Hepatic stellate cell (primary cell): ENCODE data around the gene EID3.

Source experiments
- DNase-seq: peaks from one replicate; pipeline ENCODE4 v3.0.0; 2011; ENCODE audit warnings: low spot score

The EID3 gene

DNA sequence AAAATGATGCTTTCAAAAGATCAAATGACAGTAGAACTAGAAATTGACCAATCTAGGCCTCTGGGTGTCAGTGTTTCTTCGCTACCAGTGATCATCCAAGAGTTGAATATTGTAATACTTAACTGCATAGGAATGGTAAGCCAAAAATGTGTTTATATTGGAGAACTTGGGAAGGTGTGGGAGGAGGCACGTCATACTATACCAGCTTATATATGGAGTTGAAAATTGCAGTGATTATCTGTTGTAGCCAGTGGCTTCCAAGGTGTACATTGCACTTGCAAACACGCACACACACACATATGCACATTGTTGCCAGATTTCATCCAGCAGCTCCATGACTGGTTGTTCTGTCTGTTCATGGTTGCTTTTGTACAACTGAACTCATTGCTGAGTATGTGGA, 36.1 kb downstream of the EID3 start:
- DNase-seq: no peak

DNA sequence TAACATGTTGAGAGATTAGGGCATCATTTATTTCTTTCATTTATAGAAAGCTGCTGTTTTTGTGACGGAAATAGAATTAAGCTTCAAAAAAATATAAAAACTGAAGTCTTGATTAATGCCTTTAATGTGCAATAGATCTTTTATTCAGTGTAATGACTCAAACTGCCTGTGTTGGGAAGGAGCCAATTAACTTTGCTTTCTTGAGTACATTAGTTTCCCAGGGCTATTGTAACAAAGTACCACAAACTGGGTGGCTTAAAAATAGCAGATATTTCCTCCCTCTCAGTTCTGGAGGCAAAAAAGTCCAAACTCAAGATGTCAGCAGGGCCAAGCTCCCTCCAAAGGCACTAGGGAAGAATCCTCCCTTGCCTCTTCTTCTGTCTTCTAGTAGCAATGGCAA, 36.6 kb downstream of the EID3 start:
- no peak for DNase-seq

DNA sequence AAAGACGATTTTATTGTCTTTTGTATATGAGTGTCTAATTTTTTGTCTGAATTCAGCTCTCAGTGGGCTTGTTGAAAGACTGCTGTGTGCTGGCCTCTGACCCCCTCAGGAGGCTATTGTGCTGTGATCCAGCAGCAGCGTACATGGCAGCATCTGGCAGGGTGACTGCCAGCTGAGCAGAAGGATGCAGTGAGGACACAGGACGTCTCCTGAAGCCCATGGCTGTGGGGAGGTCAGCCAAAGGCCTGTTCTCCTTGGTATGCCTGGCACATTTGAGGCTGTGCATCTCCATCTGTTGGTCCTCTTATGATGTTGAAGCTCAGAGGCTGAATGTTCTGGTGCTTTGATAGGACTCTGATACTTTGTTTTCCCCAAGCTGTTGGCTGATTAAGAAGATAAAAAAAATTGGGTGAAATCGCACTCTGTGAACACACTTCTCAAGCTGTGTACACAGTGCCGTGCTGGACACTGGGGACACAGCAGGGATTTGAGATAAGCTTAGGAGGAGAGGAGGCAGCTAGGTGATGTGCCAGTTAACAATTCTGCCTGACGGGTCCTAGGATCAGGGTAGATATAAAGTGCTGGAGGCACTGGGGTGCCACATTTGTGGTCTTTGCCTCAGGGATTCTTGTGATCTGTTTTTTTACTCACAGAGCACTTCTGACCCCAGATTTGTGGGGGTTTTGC, 37.5 kb downstream of the EID3 start:
- no peak for DNase-seq

DNA sequence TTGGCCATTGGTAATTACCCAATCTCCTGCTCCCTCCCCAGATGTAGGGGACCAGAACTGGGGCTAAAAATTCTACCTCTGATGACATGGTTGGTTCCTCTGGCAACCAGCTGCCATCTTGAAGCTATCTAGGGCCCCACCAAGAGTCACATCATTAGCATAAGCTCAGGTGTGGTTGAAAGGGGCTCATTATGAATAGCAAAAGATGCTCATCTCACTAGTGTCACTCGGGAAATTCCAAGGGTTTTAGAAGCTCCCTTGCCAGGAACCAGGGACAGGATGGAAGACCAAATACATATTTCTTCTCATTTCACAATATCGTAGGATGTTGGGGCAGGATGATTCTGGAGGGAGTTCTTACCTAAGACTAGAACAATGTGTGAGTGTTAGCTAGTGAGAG, 38.6 kb downstream of the EID3 start:
- no peak for DNase-seq

DNA sequence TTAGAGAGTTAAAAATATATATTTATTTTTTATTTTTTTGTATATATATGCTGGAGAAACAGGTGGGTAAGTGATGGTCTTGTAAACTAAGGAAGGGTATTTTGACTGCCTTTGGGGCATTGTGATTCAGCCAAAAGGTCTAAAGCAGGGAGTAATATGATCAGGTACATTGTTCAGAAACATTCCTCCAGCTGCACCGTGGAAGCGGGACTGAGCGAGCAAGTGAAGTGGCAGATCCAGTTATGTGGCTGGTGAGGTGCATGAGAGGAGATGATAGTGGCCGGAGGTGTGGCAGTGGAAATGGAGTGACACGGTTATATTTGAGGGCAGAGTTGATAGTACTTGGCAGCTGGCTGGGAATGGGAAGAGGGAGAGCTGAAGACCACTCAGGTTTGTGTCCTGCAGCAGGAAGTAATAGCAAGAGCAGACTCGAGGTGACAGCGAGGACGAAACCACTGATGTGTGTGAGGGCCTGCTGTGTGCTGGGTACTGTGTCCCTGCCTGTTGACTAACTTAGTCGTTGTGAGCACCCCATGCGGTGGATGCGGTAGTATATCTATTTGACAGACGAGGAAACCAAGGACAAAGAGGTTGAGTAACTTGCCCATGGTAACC, 39.2 kb downstream of the EID3 start:
- DNase-seq: no peak

DNA sequence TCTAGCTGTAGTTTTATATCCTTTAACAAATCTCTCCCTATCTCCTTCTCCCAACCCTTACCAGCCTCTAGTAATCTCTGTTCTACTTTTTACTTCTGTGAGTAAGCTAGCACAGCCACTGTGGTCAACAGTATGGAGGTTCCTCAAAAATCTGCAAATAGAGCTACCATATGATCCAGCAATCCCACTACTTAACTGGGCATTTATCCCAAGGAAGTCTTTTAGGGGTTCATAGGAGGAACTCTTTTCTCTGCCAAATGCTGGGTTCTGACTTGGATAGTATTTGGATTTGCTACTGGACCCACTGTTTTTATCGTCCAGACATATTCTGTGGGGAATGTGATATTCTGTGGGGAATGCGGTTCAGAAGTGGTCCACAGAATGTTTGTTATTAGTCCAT, 41.1 kb downstream of the EID3 start:
- no peak for DNase-seq

DNA sequence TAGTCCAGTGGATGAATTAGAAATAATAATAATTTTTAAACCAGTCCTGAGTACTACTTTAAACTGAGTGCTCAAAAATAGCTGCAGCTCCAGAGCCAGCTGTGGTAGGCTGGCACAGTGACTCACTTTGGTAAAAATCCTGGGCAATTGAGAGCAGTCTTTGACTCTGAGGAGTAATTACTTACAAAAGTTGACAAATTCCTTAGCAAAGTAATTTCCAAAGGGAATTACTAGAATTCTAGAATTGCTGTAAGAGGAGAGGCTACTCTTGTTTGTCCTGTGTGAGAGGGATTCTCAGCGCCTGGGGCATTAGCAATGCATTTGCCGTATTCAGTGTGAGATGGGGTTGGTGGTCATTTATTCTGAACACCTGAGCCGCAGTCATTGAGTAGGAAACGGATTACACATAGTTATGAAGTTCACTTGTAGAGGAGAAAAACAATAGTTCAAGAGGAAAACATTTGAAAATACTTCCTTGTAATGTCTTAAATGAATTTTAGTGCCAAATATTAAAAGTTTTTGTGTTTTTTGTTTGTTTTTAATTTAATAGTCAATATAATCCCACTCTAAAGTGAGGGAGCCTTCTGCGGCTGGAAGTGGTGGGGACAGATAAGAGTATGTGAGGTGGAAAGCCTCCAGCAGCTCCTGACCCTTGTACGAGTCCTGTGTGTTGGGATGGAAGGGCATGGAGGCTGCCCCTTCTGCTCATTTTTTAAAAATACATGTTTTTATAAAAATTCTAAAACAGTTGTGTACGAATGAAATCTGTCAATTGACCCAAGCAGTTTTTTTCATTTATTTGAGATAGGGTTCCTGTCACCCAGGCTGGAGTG, 41.9 kb downstream of the EID3 start:
- DNase-seq: no peak

DNA sequence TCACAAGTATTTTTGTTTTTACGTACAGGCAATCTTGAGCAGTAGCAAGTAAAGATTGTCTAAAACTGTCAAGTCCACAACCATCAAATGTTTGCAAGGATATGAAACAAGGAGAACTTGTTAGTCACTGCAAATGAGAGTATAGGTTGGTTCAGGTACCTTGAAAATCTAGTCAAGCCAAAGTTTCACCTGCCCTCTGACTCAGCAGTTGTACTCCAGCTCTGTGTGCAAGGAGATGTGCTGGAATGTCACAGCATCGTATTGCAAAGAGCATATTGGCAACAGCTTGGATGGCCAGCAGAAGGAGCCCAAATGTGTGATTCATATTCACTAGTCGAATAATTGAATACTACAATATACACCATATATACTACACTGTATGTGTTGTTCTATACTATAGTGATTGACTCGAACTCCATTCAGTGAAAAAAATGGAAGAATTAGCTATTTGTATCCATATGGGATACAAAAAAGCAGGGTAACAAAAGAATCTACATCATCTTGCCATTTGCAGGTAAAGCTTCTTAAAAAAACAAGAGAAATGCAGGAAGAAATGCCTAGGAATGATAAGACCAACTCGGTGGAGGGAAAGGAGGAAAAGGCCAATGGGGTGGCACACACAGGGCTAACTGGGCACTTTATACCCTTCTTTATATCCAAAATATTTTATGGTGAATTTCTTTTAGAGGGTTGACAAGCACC, 44.0 kb downstream of the EID3 start:
- DNase-seq: no peak

DNA sequence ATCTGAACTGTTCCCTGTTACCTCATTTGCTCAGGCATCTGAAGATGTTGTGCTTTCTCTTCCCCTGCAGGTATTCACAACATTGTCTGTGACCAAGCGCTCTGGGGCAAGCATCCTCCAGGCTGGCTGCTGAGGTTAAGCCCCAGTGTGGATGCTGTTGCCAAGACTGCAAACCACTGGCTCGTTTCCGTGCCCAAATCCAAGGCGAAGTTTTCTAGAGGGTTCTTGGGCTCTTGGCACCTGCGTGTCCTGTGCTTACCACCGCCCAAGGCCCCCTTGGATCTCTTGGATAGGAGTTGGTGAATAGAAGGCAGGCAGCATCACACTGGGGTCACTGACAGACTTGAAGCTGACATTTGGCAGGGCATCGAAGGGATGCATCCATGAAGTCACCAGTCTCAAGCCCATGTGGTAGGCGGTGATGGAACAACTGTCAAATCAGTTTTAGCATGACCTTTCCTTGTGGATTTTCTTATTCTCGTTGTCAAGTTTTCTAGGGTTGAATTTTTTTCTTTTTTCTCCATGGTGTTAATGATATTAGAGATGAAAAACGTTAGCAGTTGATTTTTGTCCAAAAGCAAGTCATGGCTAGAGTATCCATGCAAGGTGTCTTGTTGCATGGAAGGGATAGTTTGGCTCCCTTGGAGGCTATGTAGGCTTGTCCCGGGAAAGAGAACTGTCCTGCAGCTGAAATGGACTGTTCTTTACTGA, 44.9 kb downstream of the EID3 start:
- no peak for DNase-seq

DNA sequence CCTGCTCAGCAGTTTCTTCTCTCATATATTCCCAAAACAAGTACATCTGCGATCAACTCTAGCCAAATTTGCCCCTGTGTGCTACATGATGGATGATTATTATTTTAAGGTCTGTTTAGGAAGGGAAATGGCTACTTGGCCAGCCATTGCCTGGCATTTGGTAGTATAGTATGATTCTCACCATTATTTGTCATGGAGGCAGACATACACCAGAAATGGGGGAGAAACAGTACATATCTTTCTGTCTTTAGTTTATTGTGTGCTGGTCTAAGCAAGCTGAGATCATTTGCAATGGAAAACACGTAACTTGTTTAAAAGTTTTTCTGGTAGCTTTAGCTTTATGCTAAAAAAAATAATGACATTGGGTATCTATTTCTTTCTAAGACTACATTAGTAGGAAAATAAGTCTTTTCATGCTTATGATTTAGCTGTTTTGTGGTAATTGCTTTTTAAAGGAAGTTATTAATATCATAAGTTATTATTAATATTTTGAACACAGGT, 45.5 kb downstream of the EID3 start:
- no peak for DNase-seq

DNA sequence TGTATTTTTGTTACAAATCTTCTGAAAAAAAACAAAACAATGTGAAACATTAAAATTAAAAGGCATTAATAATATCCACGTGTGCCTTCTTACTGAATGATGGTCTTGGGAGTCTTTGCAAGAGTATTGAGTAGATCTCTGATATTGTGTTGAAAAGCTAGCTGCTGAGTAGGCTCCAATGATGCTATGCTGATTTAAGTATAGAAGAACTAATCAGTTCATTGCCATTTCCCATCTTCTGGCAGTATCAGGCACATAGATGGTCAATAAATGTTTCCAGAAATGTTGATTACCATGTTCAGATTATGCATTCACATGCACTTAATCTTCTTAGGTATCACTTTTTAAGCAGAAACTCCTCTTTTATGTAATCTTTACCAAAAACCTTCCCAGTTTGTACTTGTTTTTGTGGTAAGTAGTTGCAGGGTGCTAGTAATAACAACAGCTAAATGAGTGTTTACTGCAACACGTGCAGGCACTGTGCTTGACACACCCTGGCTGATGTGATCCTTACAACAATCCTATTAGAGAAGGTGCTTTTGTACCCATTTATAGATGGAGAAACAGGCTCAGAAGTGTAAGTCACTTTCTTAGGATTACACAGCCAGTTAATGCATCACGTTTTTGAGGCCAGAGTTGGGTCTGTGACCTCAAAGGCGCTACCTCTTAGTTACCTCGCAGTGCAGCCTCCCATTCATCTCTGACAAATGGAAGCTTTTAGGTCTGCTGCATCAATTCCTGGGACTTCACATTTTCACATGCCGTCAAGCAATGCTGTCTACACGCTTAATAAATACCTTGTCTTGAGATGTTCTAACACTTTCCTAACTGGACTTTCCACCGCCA, 46.9 kb downstream of the EID3 start:
- no peak for DNase-seq

DNA sequence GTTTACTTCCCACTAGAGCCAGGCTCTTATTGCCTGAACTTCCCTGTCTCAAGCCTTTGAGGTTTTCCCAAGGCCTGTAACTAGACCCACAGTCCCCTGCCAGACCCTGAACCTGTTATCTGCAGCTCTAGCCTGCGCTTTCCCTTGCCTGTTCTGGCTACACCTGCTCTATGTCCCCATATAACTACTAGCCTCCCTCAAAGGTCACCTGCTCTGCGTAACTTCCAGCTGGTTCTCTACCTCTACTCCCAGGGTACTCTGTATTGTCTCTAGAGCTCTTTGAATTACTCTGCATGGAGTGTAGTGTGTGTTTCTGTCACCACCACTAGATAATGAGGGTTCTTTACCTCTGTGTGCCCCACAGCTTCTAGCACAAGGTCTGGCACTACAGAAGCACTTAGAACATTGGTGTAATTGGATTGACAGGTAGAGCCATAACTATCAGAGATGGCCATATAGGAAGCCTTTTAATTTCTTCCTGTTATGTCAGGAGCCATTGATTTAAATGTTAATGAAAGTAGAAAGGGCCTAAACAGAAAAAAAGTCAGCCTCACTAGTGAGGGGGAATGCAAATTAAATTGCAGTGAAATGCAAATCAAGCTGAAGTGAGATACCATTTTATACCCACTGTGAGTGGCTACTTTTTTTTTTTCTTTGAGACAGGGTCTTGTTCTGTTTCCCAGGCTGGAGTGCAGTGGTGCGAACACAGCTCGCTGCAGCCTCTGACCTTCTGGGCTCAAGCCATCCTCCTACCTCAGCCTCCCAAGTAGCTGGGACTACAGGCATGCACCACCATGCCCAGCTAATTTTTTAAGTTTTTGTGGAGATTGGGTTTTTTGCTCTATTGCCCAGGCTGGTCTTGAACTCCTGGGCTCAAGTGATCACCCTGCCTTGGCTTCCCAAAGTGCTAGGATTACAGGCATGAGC, 47.8 kb downstream of the EID3 start:
- DNase-seq: no peak

DNA sequence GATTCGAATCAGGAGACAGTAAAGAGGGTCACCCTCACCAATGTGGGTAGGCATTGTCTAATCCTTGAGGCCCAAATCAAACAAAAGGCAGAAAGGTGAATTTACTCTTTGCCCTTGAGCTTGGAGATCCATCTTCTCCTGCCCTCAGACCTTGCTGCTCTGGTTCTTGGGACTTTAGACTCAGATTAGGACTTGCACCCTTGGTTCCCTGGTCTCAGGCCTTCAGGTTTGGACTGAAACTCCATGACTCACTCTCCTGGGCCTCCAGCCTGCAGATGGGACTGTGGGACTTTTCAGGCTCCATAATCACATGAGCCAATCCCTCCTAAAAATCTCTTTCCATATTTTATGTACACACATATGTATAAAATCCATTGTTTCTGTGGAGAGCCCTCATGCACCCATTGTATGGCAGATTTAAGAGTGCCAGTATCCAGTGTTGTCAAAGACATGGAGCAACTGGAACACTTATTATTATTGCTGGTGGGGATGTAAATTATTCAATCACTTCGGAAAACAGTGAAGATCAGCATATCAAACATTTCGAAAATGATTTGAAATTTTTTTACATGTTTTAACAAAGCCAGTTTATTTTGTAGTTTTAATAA, 48.7 kb downstream of the EID3 start:
- no peak for DNase-seq

DNA sequence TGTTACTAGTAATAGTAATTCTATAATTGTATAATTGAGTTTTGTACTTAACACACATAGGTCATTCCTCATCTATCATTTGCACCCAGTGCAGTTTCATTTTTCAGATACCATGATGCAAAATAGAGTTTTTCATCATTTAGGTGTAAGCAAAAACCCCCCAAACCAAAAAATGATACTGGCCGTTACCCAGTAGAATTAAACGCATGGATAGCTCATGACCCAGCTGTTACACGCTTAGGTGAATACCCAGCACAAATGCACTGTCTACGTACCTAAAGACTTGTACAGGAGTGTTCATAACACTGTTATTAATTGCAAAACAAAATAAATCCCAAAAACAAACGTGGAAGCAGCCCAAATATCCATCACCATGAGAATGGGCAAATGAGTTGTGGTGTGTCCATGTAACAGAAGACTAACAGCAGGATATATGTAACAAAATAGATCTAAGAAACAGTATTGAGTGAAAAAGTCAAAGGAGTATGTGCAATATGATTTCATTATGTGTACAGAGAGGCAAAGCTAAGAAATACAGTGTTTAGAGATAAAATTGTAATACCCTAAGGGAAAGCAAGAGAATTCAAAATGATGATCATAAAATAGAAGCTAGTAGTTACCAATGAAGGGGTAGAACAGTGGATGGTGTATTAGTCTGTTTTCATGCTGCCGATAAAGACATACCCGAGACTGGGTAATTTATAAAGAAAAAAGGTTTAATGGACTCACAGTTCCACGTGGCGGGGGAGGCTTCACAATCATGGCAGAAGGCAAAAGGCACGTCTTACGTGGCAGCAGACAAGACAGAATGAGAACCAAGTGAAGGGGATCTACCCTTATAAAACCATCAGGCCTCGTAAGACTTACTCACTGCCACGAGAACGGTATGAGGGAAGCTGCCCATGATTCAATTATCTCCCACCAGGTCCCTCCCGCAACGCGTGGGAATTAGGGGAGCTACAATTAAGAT, 49.8 kb downstream of the EID3 start:
- no peak for DNase-seq

DNA sequence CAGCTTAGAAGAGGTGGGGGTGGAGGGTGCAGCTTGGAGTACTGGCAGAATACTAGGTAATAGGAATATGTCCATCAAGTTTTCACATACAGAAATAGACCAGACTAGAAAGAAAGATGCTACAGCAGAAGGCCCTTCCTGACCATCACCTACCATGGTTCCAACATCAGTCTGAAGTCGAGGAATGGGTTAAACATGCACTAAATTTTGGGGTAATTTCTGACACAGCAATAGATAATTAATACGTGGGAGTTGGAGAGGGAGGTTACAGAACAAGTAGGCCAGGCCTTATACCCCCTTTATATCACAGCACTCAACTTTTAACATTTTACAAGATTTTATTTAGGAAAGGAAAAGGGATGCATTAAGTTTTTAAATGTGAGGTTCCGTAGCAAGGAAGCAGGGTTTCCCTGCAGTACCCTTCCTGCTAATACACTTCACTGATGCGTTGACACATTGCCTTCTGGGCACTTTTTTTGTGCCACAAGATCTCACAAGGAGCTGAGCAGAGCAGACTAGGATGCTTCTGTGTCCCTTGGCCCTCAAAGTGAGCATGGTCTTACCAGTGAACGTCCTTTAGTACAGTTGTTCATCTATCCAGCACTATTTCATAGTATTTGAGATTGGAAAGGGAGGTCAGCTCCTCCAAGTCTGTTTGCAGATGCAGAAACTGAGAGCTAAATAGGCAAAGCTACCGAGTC, 50.8 kb downstream of the EID3 start:
- no peak for DNase-seq
